ENCODE measurements around the gene PLEKHM3.

Gene PLEKHM3

GRCh38 chr2:207849443-207849842 is 175.9 kb downstream of the PLEKHM3 start:
- no peak for DNase-seq

DNA sequence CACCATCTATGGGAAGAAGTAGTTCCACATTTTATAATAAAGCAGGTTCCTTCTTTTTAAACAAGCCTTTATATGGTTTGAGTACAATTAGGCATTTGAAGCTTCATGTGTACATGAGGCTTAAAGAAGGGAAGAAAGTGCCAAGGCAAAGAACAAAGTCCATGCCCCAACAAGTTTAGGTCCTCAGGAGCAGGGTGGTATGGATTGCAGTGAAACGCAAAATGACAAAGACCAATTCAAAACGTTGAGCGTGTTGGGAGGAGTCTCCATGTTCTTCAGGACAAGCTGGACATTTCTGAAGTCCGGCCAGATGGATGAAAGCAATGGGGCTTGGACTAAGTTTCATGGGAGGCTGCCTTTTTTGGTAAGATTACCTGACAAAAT is 176.8 kb downstream of the PLEKHM3 start:
- no peak for DNase-seq

DNA sequence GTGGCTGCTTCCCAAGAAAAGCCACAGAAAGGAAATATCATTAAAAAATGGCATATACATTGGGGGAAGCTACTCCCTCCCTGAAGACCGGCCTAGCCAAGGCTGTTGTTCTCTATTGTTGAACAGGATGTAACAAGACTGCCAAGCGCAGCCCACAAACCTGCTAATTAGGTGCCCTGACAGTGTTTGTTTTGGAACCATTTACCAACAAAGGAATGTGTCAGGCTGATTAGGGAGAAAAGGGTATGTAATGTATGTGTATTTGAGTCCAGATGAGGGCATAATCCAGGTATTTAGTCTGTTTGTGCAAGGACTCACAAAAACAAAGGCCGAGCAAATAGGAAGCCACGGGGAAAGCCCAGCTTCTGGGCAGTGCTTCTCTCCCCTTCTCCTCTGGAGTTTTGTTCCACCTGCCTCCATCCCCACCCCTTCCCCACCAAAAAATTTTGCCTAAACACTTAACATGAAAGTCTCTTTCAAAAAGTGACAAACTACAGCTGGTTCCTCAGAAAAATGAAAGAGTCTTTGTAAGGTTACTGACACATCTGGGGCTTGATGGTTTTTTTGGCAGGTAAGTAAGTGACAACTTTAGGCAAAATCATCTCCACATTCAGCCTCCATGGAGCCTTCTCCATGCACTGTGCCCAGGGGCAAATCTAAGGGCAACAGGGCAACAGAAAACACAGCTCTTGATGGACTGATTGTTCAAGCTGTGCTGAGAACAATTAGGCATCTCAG is 177.4 kb downstream of the PLEKHM3 start:
- DNase-seq, result peak; percentile 93

GRCh38 chr2:207847098-207847806 is 178.1 kb downstream of the PLEKHM3 start:
- DNase-seq, result no peak

DNA sequence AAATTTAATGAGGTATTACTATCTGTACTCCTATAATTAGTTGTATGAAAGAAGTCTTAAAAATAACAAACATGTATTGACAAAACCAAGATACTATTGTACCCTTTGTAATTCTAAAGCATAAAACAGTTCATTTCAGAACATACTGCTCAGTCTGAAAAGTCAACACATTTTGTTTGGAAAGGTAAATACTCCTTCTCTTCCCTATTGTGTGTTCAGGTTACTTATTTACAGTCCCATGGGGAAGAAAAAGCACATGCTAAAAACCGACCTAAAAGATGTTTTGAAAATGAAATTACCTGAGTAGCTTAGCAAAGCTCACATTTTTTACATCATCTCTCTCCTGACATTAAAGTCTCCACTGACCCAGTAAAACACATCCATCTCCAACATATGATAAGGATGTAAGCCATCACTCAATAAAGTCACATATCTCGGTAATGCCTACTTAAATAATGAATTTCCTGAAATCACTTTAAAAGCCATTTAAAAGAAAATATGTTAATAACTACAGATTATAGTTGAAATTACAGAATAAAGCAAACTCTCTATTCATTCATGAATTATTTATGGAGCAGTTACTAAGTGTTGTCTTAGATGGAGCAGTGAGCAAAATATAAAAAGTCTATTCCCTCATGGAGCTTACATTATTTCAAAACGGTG is 180.0 kb downstream of the PLEKHM3 start:
- DNase-seq, result no peak

DNA sequence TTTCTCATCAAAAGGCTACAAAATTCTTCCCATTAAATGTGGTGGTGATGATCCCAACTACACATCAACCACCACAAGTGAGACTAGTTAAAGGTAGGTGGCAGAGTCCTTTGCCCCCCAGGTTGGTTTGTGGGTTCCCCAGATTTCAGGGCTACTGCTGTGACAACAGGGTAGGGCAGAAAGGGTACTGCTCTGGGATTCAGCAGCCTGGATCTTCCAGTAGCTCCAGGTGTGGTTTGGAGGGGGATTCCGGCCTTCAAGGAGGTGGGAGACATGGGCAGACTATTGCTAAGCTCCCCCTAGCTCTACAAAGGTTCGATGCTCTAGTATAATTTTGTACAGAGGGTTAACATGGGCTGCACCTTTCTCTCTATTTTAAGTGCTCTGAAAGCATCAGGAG is 180.7 kb downstream of the PLEKHM3 start:
- no peak for DNase-seq

DNA sequence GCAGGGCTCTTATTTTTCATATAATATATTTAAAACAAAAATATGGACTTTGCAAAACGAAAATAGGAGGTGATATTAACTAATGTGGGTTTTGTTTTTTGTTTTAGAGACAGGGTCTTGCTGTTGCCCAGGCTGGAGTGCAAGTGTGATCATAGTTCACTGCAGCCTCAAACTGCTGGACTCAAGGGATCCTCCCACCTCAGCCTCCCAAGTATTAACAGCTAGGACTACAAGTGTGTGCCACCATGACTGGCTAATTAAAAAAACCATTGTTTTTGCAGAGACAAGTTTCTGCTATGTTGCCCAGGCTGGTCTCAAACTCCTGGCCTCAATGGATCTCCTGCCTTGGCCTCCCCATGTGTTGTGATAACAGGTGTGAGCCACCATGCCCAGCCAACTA is 185.2 kb downstream of the PLEKHM3 start:
- no peak for DNase-seq

- no peak for DNase-seq
These were observed 185.8 kb downstream of the PLEKHM3 start for GRCh38 chr2:207839575-207839974.

GRCh38 chr2:207839028-207839427 is 186.3 kb downstream of the PLEKHM3 start:
- DNase-seq, result no peak

DNA sequence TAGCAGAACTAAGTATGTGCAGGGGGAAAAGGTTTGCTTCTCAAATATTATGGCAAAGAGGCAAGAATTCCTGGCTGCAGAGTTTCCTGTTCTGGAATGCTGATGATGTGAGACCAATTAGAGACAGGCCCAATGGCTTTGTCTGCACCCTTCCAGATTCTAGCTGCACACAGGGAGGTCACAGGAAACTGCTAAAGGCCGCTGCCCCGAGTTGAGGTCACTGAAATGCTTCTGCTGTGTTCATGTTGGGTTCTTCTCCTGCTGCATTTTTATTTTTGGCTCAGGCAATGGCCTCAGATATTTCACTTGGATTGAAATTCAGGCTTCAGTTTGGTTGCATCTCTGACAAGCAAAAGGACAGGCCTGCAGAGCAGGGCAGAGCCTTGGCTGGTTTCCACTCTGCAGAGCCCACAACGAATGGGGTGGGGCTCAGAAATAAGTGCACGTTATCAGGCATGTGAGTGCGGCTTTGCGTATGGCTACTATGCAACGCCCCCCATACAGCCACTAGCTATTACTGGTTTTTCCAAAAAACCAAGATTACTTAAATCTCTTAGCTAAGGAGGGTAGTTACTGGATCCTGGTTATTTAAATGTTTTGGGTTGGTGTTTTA is 188.7 kb downstream of the PLEKHM3 start:
- DNase-seq, result no peak

- no peak for DNase-seq
These were observed 189.5 kb downstream of the PLEKHM3 start for GRCh38 chr2:207835805-207836204.

DNA sequence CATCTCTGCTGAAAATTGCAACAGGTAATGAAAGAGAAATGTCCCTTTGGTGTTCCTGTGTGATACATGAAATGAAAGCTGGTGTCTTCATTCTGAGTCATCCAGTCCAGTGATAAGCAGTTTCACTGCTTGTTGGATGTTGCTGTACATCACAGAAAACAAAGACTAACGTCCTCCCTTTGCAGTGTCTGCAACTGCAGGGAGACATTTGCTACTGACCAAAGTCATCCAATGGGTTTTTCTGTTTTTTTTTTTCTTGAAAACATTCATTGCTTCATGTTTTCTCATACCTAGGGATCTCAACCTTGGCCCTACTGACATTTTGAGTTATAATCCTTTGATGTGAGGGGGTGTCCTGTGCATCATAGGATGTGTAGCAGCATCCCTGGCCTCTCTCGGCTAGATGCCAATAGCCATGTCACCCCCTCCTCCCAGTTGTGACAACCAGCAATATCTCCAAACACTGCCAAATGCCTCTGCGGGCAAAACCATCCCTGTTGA is 192.0 kb downstream of the PLEKHM3 start:
- DNase-seq, result no peak

DNA sequence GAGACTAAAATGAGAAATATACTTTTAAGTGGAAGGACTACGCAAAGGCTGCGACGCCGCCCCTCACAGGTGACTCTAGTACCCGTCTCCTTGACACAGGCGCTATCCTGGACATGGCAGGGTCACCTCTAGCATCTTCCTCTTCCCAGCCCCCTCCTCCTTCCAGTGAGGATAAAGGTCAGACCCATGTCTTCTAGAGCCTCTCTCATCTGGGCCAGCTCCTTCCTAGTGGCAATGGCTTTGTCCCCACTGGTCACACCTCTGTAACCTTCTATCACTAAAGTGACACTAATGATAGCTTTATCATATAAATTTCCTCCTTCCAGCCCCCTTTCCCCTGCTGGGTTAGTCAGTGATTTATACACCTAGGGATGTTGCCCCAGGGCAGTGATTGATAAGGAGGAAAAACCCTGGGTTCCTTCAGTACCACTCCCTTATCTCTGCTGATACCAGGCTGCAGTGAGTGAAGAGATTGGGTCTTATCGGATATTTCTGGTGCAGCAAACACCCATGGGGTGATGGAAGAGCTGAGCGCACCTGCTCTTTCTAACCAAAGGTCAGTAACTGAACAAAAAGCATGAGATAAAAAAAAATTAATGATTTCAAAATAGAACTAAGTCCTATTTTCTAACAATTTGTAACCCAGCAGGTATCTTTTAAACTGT is 193.6 kb downstream of the PLEKHM3 start:
- DNase-seq, result no peak

GRCh38 chr2:207830778-207831438 is 194.4 kb downstream of the PLEKHM3 start:
- no peak for DNase-seq

DNA sequence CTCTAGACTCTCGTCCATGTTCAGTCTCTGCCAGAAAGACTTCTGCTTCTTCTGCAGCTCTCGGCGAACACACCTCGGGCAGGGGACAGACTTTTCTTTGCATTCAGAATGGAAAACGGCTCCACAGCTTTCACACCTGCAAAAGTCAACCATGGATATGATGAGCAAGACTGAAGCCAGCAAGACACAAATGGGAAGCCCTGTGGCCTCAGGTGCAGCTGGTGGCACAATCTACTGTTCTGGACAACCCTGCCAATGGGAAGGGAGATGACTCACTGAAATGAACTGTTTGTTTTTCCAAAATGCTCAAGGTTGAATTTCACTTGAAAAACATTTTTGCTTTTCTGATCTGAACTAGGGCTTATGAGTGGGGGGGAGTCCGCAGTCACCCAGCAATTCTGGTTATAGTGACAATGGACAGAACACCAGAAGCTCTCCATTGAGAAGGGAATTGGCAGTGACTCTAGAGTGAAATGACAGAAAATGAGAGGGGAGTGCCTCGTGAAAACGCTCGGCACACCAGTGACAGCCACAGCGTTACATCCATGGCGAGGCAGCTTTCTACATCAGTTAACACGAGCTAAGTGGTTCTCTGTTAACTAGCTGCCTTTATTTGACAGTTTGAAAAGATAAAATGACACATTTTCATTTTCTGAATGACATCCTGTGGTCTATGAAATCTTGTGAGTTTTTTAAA is 196.8 kb downstream of the PLEKHM3 start:
- DNase-seq, result no peak

DNA sequence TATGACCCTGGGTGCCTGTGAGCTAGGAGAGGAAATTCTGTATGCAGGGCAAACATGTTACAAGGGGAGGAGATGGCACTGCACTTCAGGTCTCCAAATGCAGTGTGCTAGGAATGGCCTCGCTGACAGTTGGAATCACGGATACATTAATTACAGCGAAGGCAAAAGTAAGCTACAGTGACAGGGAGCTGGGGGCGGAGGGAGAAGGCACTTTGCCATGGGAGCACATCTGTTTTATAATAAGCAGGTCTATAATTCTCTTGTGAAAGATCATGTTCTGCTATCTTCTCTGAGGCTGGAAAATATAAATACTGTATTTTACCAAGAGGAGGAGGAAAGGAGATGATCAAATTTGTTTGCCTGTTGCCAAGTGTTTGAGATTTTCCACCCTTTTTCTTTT is 199.3 kb downstream of the PLEKHM3 start:
- no peak for DNase-seq

- DNase-seq, result no peak
These were observed 200.0 kb downstream of the PLEKHM3 start for GRCh38 chr2:207825045-207825954.

DNA sequence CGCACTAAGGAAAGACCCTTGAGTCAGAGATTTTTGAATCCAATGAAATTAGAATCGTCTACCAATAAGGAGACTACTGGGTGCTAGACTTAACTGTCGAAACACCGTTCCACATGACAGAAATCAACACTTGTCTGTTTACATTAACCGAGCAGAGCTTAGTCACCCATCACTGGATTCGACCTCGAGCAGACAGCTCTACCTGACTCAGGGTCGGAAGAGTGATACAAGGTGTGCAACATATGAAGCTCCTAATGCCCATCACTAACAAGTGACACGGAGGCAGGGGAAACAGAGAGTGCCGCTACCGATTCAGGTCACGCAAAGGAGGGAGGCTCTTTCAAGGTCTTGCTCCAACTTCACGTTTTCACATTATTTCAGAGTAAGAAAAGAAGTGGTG is 201.5 kb downstream of the PLEKHM3 start:
- DNase-seq, result no peak

DNA sequence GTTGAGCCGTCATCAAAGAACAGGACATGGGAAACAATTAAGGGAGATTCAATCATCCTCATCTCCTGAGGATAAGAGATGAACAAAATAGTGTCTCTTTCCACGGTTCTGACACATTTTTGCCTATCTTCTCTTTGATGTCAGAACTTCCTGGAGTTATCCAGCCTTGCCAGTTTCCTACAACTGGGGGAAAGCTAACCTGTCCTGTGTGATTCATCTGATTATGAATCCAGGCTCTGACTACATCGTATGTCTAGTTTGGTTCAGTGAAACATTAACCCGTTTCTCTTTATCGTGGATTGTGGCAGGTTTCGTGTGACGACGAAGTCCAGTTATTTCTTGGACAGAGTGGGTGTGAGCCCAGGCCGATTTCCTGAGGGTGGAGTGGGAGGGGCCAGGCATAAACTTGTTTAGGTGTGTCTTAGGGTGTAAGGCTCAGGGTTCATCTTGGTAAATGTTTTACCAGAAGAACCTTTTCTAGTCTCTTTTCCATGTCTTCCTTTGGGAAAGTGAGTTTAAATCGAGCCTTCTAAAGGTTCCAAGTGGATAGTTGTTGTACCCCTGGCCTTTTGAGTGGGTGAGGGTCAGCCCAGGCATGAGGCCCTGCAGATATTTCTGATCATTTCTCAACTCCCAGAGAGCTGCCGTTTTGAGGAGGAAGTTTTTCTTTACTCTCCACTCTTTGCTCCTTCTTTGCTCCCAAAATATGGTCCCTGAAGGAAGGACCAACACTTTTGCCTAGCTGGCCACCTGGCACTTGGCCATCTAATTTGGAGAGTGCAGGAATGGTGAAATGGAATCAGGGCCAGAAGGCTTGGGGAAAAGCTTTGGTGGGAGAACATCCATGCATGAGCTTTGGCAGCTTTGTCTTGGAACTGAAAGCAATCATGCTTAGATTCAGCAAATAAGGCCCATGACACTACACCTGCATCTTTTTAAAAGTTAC is 205.2 kb downstream of the PLEKHM3 start:
- DNase-seq, result no peak

All from NCI-H2029 (cell line).